D341Med (cell line): ENCODE data around the gene VEGFA.

Source experiments
- DNase-seq: peaks from one replicate; pipeline ENCODE4 v3.0.0; 2012; ENCODE audit warnings: low spot score

The VEGFA gene

GRCh38 chr6:43785220-43785752, 15.3 kb downstream of the VEGFA start:
- no peak for DNase-seq

GRCh38 chr6:43785904-43786303, 15.9 kb downstream of the VEGFA start:
- no peak for DNase-seq

GRCh38 chr6:43786664-43787329, 16.8 kb downstream of the VEGFA start:
- DNase-seq: no peak

- DNase-seq: no peak
Observed at GRCh38 chr6:43788301-43788700, 18.3 kb downstream of the VEGFA start.

GRCh38 chr6:43789447-43789846, 19.4 kb downstream of the VEGFA start:
- DNase-seq: no peak

- DNase-seq: no peak
Observed at GRCh38 chr6:43790031-43790430, 20.0 kb downstream of the VEGFA start.

GRCh38 chr6:43791745-43792422, 21.9 kb downstream of the VEGFA start:
- DNase-seq: no peak

GRCh38 chr6:43793154-43793874, 23.3 kb downstream of the VEGFA start:
- DNase-seq: no peak

GRCh38 chr6:43793875-43794242, 23.8 kb downstream of the VEGFA start:
- no peak for DNase-seq

GRCh38 chr6:43795421-43795820, 25.4 kb downstream of the VEGFA start:
- no peak for DNase-seq

GRCh38 chr6:43796168-43796567, 26.2 kb downstream of the VEGFA start:
- DNase-seq: no peak

- DNase-seq: no peak
Observed at GRCh38 chr6:43796903-43797890, 27.2 kb downstream of the VEGFA start.

- no peak for DNase-seq
Observed at GRCh38 chr6:43797919-43798318, 27.9 kb downstream of the VEGFA start.

- no peak for DNase-seq
Observed at GRCh38 chr6:43798688-43799444, 28.9 kb downstream of the VEGFA start.

GRCh38 chr6:43799551-43800297, 29.7 kb downstream of the VEGFA start:
- DNase-seq: no peak

GRCh38 chr6:43800298-43800623, 30.2 kb downstream of the VEGFA start:
- no peak for DNase-seq

GRCh38 chr6:43800746-43801494, 30.9 kb downstream of the VEGFA start:
- no peak for DNase-seq

GRCh38 chr6:43801495-43802181, 31.6 kb downstream of the VEGFA start:
- DNase-seq: no peak
